Calu3 (cell line): Measurements from ENCODE around the gene FBN3. TPM values are rescaled to one million over a fixed set of nuclear protein-coding genes. Genes with fewer than 3 reads are reported as not detected.

Experiments
- Bru-seq: library from RNA; stranded (reverse); fragments of 400-500 nt; gene quantifications from one replicate; lab custom pipeline; 2021; lab: Mats Ljungman, UMichigan
- BruChase-seq, 2 experiments: library from RNA; stranded (reverse); fragments of 400-500 nt; gene quantifications; one replicate each; lab custom pipeline; 2021; lab: Mats Ljungman, UMichigan
- BruUV-seq: library from RNA; stranded (reverse); fragments of 400-500 nt; replicated peaks from 2 replicates; lab custom pipeline; 2021; lab: Mats Ljungman, UMichigan
- CTCF ChIA-PET: fragments of 300-600 bp; sonication (Branson Sonifier 250); formaldehyde crosslinking; loops from one replicate; lab custom pipeline; 2022; ENCODE audit warnings: antibody characterized with exemption; lab: Charles Lee
- DNase-seq: peaks from one replicate; pipeline ENCODE4 v3.0.0; 2022
- H3K27ac Mint-ChIP-seq: one replicate; pipeline ENCODE4 v1.8.0; 2022; ENCODE audit warnings: mixed read lengths; ENCODE audit not compliant: unreplicated experiment
- H3K27me3 Mint-ChIP-seq: one replicate; pipeline ENCODE4 v1.8.0; 2022; ENCODE audit warnings: mixed read lengths; ENCODE audit not compliant: unreplicated experiment
- H3K36me3 Mint-ChIP-seq: one replicate; pipeline ENCODE4 v1.8.0; 2022; ENCODE audit warnings: mild to moderate bottlenecking, moderate library complexity, mixed read lengths; ENCODE audit not compliant: insufficient read depth, unreplicated experiment
- H3K4me1 Mint-ChIP-seq: one replicate; pipeline ENCODE4 v1.8.0; 2022; ENCODE audit warnings: mild to moderate bottlenecking, low read depth, mixed read lengths; ENCODE audit not compliant: unreplicated experiment
- H3K4me3 Mint-ChIP-seq: one replicate; pipeline ENCODE4 v1.8.0; 2022; ENCODE audit warnings: mild to moderate bottlenecking, low read depth, moderate library complexity, mixed read lengths; ENCODE audit not compliant: unreplicated experiment
- H3K9me3 Mint-ChIP-seq: one replicate; pipeline ENCODE4 v1.8.0; 2022; ENCODE audit warnings: low read depth, mixed read lengths; ENCODE audit not compliant: unreplicated experiment
- CTCF ChIP-seq: fragments of 200-600 bp; IDR thresholded peaks from one replicate; pipeline ENCODE4 v1.8.0; 2022; ENCODE audit warnings: antibody characterized with exemption; ENCODE audit not compliant: unreplicated experiment
- intact Hi-C: fragments of 100-400 bp; cut with micrococcal nuclease; formaldehyde crosslinking; loops from one replicate; pipeline ENCODE4 v1.10.0; 2022; ENCODE audit not compliant: unreplicated experiment
- long read RNA-seq: library from polyadenylated mRNA; stranded (forward); transcript quantifications from one replicate; pipeline ENCODE4 v2.0.0, GENCODE V29; 2022
- total RNA-seq: library from RNA; stranded (reverse); gene quantifications from 2 replicates; pipeline ENCODE4 v1.2.3, GENCODE V29; 2022

FBN3 gene
- total RNA-seq (0.54 TPM in 1 of 2 replicates, not detected in the other), Bru-seq, nascent RNA (not detected), BruChase-seq, experiment 1, labeled RNA remaining after a 6-hour chase (percentile 4 among the genes with signal in this experiment), BruChase-seq, experiment 2, labeled RNA remaining after a 2-hour chase (percentile 4 among the genes with signal in this experiment)
- long read RNA-seq, result 0 reads

GRCh38 chr19:8149261-8150094, at the start of gene FBN3:
Gene FBN3, minus strand, starts transcription at chr19:8149592. Its CDS starts 2,112 bp downstream, at chr19:8147480.
- Mint-ChIP-seq H3K27me3 (peaks cover 32% of the 10 kb centered on the region), H3K9me3 (no peaks in the 10 kb centered on the region), H3K4me1 (peaks cover 23% of the 10 kb centered on the region), H3K4me3 (peak within 1 kb of the TSS; percentile 56), H3K27ac (no peak within 1 kb of the TSS), H3K36me3 (peaks cover 2% of the 10 kb centered on the region)
- CTCF ChIA-PET, result no interaction called here
- DNase-seq, result no peak
- intact Hi-C loops, result no loop called here
- TF ChIP-seq CTCF, result no peak
- BruUV-seq, result no TSS peak

- CTCF ChIA-PET, result no interaction called here
- intact Hi-C loops, result no loop called here
- TF ChIP-seq CTCF, result no peak
- no peak for DNase-seq
- Mint-ChIP-seq H3K36me3 (peaks cover 5% of the 10 kb centered on the region), H3K27ac (no peak overlapping the region), H3K4me1 (no peaks in the 10 kb centered on the region), H3K4me3 (no peak overlapping the region), H3K27me3 (peaks cover 37% of the 10 kb centered on the region), H3K9me3 (no peaks in the 10 kb centered on the region)
- no TSS peak for BruUV-seq
Measured at GRCh38 chr19:8196271-8196927, 47.0 kb upstream of the FBN3 start.

GRCh38 chr19:8194528-8195267, 45.3 kb upstream of the FBN3 start:
- H3K4me1 Mint-ChIP-seq, result no peaks in the 10 kb centered on the region
- CTCF ChIA-PET, result no interaction called here
- no peak overlapping the region for H3K27ac Mint-ChIP-seq
- BruUV-seq, result no TSS peak
- no peak overlapping the region for H3K4me3 Mint-ChIP-seq
- no peak for DNase-seq
- peaks cover 5% of the 10 kb centered on the region for H3K36me3 Mint-ChIP-seq
- no peak for TF ChIP-seq CTCF
- no peaks in the 10 kb centered on the region for H3K9me3 Mint-ChIP-seq
- intact Hi-C loops, result no loop called here
- H3K27me3 Mint-ChIP-seq, result peaks cover 36% of the 10 kb centered on the region

- intact Hi-C loops, result no loop called here
- Mint-ChIP-seq H3K36me3 (peaks cover 5% of the 10 kb centered on the region), H3K27me3 (peaks cover 36% of the 10 kb centered on the region), H3K4me3 (no peak overlapping the region), H3K27ac (no peak overlapping the region), H3K4me1 (no peaks in the 10 kb centered on the region), H3K9me3 (no peaks in the 10 kb centered on the region)
- no peak for TF ChIP-seq CTCF
- no peak for DNase-seq
- CTCF ChIA-PET, result no interaction called here
- no TSS peak for BruUV-seq
Measured at GRCh38 chr19:8192221-8192820, 42.9 kb upstream of the FBN3 start.
